Fibroblast of pulmonary artery (primary cell): ENCODE measurements around the gene FLRT2.

Experiments
- DNase-seq: peaks from one replicate; pipeline ENCODE4 v3.0.0-alpha.2; 2010; ENCODE audit warnings: low read depth
- H3K4me3 ChIP-seq: replicated peaks from 2 replicates; pipeline ENCODE4 v1.5.1; 2011; ENCODE audit warnings: low read depth, mild to moderate bottlenecking, control low read depth, low read length, moderate library complexity
- TF ChIP-seq, protein P1 (sequence below): IDR thresholded peaks from 2 replicates; pipeline ENCODE4 v1.5.1; 2011; ENCODE audit warnings: mild to moderate bottlenecking, control low read depth, low read length, inconsistent platforms; ENCODE audit errors: missing control alignments

Gene FLRT2

DNA sequence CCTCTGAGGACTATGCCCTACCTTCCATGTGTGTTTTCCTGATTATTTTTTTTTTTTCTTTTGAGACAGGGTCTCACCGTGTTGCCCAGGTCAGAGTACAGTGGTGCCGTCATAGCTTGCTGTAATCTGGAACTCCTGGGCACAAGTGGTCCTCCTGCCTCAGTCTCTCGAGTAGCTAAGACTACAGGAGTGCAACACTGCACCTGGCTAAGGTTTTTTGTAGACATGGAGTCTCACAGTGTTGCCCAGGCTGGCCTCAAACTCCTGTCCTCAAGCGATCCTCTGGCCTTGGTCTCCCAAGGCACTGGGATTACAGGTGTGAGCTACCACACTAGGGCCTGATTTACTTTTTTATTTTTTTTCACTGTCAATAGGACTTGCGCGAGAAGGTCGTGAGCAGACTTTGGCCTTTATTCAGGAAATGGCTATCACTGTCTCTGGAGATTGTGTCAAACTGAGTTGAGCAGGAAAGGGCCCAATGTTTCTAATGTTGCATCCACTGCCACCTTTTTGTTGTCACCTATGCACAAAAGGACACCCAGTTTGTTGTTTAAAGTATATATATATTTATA is 47.7 kb downstream of the FLRT2 start:
- TF ChIP-seq, protein P1, sequence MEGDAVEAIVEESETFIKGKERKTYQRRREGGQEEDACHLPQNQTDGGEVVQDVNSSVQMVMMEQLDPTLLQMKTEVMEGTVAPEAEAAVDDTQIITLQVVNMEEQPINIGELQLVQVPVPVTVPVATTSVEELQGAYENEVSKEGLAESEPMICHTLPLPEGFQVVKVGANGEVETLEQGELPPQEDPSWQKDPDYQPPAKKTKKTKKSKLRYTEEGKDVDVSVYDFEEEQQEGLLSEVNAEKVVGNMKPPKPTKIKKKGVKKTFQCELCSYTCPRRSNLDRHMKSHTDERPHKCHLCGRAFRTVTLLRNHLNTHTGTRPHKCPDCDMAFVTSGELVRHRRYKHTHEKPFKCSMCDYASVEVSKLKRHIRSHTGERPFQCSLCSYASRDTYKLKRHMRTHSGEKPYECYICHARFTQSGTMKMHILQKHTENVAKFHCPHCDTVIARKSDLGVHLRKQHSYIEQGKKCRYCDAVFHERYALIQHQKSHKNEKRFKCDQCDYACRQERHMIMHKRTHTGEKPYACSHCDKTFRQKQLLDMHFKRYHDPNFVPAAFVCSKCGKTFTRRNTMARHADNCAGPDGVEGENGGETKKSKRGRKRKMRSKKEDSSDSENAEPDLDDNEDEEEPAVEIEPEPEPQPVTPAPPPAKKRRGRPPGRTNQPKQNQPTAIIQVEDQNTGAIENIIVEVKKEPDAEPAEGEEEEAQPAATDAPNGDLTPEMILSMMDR = no peak
- no peak overlapping the region for H3K4me3 ChIP-seq
- DNase-seq = no peak

DNA sequence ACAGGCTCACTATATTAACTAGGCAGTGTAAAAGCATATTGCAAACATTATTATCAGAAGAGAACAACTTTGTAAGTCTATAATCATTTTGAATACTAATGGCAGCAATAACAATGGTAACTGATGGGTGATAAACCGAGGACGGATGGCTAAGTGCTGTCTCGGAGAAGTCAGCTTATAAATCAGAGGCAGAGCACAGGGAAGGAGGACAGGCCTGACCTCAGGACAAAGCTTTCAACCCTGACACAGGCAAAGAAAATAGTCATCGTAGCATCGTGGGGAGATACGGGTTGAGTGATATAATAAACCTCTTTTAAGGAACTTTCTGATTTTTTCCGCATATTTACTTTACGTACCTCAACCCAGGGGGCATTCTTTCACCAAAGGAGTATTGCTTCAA is 48.4 kb downstream of the FLRT2 start:
- H3K4me3 ChIP-seq = no peak overlapping the region
- TF ChIP-seq, protein P1 = no peak
- no peak for DNase-seq

DNA sequence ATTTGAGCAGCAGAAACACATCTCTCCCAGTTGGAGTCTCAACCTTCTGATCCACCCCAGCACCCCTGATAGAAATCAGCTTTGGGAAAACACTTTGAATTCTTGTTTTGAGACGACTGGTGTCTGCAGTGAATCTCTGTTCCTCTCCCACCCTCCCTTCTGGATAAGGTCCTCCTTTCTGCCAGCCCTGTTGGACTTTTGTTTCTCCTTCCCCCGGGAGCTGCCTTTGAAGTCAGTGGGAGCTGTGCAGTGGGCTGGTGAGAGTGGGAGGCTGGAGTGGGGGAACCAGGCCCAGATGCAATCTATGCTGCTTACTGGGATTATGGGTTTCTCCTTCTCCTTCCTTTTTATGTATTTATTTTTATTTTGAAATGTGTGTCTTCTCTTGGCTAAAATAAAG is 49.0 kb downstream of the FLRT2 start:
- DNase-seq = no peak
- TF ChIP-seq, protein P1 = no peak
- no peak overlapping the region for H3K4me3 ChIP-seq

DNA sequence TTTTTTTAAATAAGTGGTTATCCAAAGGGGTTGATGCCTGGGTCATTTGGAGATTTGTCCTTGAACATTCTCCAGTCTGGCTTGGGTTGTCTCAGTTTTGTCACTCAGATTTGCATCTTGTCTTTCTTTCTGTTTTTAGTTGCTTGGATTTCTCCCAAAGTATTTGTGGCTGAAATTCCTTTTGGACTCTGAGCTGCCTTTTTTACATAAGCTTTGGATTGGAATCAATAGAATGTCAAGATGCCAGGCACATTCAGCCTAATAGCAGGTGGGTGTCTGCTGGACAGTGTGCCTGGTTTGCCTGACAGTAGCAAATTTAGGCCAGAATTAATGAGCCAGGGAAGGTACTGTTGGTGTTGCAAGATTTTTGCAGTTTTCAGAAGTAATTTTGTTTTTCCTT is 50.0 kb downstream of the FLRT2 start:
- TF ChIP-seq, protein P1 = no peak
- H3K4me3 ChIP-seq = no peak overlapping the region
- DNase-seq = no peak

DNA sequence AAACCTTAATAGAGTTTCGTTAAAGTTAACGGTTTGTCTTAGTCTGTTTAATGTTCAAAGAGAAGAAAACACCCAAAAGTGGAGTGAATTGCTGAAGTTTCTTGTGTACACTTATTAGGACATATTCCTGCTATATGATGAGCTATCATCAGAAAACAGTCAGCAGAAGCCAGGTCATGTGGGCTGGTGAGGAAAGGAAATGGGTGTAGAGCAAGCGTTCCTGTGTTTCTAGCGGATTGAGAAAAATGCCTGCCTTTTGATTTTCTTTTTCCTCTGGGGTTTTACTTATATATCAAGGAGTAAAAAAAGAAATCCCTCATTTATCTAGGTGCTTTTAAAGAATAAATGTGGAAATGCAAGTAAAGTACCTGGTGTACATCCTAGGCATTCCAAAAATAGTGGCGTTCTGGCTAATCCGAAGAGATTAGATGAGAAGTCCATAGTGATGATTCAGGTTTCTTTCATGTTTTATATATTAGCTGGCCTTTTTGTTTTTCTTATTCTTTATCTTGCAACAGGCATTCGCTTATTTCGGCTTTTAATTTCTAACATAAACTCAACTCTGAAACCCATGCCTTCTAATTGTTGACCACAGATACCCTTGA is 50.7 kb downstream of the FLRT2 start:
- H3K4me3 ChIP-seq = no peak overlapping the region
- DNase-seq = peak; percentile 62
- TF ChIP-seq, protein P1 = no peak

DNA sequence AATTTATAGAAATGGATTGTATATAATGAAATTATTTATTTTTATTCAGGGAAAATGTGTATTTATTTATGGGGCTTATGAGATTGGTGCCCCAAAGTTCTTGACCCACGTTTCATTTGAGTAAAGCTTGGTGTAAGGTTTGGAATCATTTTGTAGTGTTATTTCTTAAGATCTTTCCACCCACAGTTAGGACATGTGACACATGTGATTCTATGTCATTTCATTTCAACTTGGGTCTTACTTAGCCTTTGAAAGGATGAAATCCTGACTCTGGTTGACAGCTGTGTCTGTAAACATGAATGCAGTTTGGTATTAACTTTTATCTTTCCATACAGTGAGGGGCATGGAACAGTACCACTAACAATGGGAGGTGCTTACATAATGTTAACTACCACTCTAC is 51.7 kb downstream of the FLRT2 start:
- no peak for DNase-seq
- no peak overlapping the region for H3K4me3 ChIP-seq
- TF ChIP-seq, protein P1 = no peak

DNA sequence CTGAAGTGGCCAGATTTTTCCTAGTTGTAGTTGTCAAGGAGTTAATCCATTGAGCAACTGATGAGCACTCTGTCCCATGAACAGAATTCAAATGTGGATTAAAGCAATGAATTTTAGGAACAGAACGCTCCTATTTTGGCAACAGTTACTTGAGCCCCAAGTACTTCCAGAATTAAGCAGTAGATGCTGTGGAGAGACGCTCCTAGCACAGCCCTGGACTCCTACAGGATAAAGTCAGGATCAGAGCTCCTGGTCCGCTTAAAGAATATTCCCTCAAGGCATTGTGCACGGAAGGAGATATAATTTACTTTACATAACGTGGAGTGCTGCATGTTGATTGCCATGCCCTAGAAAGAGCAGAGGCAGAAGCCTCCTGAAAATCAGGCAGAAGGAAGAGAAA is 53.4 kb downstream of the FLRT2 start:
- DNase-seq = no peak
- TF ChIP-seq, protein P1 = no peak
- H3K4me3 ChIP-seq = no peak overlapping the region
